IPS-NIHi11 (cell line): ENCODE measurements around the gene TACR3.
A peak's percentile ranks its signal among the peaks of the same experiment; 100 is the strongest.
"Not testable (repeated sequence)": the region's sequence is repeated elsewhere in the genome, so short reads cannot be mapped to it uniquely, and the experiment has no call there.

ENCODE experiments used
- DNase-seq: peaks from one replicate; pipeline ENCODE4 v3.0.0; 2012; ENCODE audit warnings: mixed read lengths, low spot score

Gene TACR3

GRCh38 chr4:103719830-103720207, at the start of gene TACR3:
Gene TACR3, minus strand, starts transcription at chr4:103719985. Its CDS starts 310 bp downstream, at chr4:103719675.
- DNase-seq, result peak; percentile 68

GRCh38 chr4:103757631-103758030, 37.8 kb upstream of the TACR3 start:
- no peak for DNase-seq

GRCh38 chr4:103756741-103757140, 37.0 kb upstream of the TACR3 start:
- DNase-seq, result no peak

GRCh38 chr4:103754844-103755243, 35.1 kb upstream of the TACR3 start:
- DNase-seq, result peak; percentile 16

- DNase-seq, result no peak
These were observed 34.3 kb upstream of the TACR3 start for GRCh38 chr4:103753868-103754653.

GRCh38 chr4:103723150-103723549, 3.4 kb upstream of the TACR3 start:
- not testable (repeated sequence) for DNase-seq

GRCh38 chr4:103721251-103721650, 1.5 kb upstream of the TACR3 start:
- DNase-seq, result no peak

GRCh38 chr4:103720661-103721060, 876 bp upstream of the TACR3 start:
- DNase-seq, result no peak

GRCh38 chr4:103719105-103719829, 518 bp downstream of the TACR3 start:
- DNase-seq, result peak; percentile 49

GRCh38 chr4:103692615-103693014, 27.2 kb downstream of the TACR3 start:
- no peak for DNase-seq

GRCh38 chr4:103673983-103674382, 45.8 kb downstream of the TACR3 start:
- no peak for DNase-seq

GRCh38 chr4:103666764-103667163, 53.0 kb downstream of the TACR3 start:
- not testable (repeated sequence) for DNase-seq

GRCh38 chr4:103664436-103665075, 55.2 kb downstream of the TACR3 start:
- DNase-seq, result no peak

- no peak for DNase-seq
These were observed 71.2 kb downstream of the TACR3 start for GRCh38 chr4:103648541-103648940.

GRCh38 chr4:103645991-103646390, 73.8 kb downstream of the TACR3 start:
- DNase-seq, result no peak

- no peak for DNase-seq
These were observed 85.5 kb downstream of the TACR3 start for GRCh38 chr4:103634236-103634635.

GRCh38 chr4:103626296-103626695, 93.5 kb downstream of the TACR3 start:
- DNase-seq, result no peak

- DNase-seq, result no peak
These were observed 127.9 kb downstream of the TACR3 start for GRCh38 chr4:103591841-103592240.

- no peak for DNase-seq
These were observed 152.2 kb downstream of the TACR3 start for GRCh38 chr4:103567591-103567990.

GRCh38 chr4:103559178-103559577, 160.6 kb downstream of the TACR3 start:
- DNase-seq, result not testable (repeated sequence)
